ENCODE results near the gene NPHS2. TPM values are rescaled to one million over a fixed set of nuclear protein-coding genes. Genes with fewer than 3 reads are reported as not detected.

NPHS2 gene
- total RNA-seq, 3 donors from 2014 or later (not counting 1 experiment from before 2014, with no cell fraction given): not detected

GRCh38 chr1:179591253-179591591 lies 15.5 kb upstream of the NPHS2 start:
- 41% methylated on average over 7 of the region's 7 CpGs for WGBS (ENCODE audit: insufficient coverage)
- ATAC-seq (no peak), DNase-seq (no peak)
- Histone ChIP-seq H3K4me1 (ENCODE audit: control insufficient read depth, insufficient read depth, low read length) (no peaks in the 10 kb centered on the region), H3K4me3 (ENCODE audit: low read length) (no peak overlapping the region), H3K27ac (ENCODE audit: low read length) (no peak overlapping the region), H3K27me3 (ENCODE audit: control insufficient read depth, insufficient read depth, low read length) (peaks cover 2% of the 10 kb centered on the region), H3K9me3 (ENCODE audit: control insufficient read depth, insufficient read depth, low read length) (no peaks in the 10 kb centered on the region), H3K36me3 (ENCODE audit: control insufficient read depth, insufficient read depth, low read length) (no peaks in the 10 kb centered on the region)
- Mint-ChIP-seq H3K4me3 (no peak overlapping the region), H3K36me3 (no peaks in the 10 kb centered on the region), H3K4me1 (no peaks in the 10 kb centered on the region), H3K27ac (no peak overlapping the region), H3K9me3 (no peaks in the 10 kb centered on the region), H3K27me3 (ENCODE audit: low read depth in 2 of 2) (peaks cover 19 to 41% of the 10 kb centered on the region in 2 donors)
- no peak for TF ChIP-seq CTCF (IDR thresholded peaks at IDR 0.05)
- intact Hi-C loops (cut with micrococcal nuclease): no loop called here

- TF ChIP-seq CTCF (IDR thresholded peaks at IDR 0.05): no peak
- WGBS (ENCODE audit: insufficient coverage): 85% methylated on average over 9 of the region's 11 CpGs
- Mint-ChIP-seq H3K27ac (no peak overlapping the region), H3K27me3 (ENCODE audit: low read depth in 2 of 2) (peaks cover 22 to 42% of the 10 kb centered on the region in 2 donors), H3K4me1 (no peaks in the 10 kb centered on the region), H3K9me3 (no peaks in the 10 kb centered on the region), H3K36me3 (no peaks in the 10 kb centered on the region), H3K4me3 (no peak overlapping the region)
- ATAC-seq (no peak), DNase-seq (no peak)
- Histone ChIP-seq H3K36me3 (ENCODE audit: control insufficient read depth, insufficient read depth, low read length) (no peaks in the 10 kb centered on the region), H3K27ac (ENCODE audit: low read length) (no peak overlapping the region), H3K4me3 (ENCODE audit: low read length) (no peak overlapping the region), H3K4me1 (ENCODE audit: control insufficient read depth, insufficient read depth, low read length) (no peaks in the 10 kb centered on the region), H3K9me3 (ENCODE audit: control insufficient read depth, insufficient read depth, low read length) (no peaks in the 10 kb centered on the region), H3K27me3 (ENCODE audit: control insufficient read depth, insufficient read depth, low read length) (peaks cover 2% of the 10 kb centered on the region)
- intact Hi-C loops (cut with micrococcal nuclease): no loop called here
These were observed 14.9 kb upstream of the NPHS2 start for GRCh38 chr1:179590671-179591070.

GRCh38 chr1:179589509-179589908 lies 13.8 kb upstream of the NPHS2 start:
- H3K27ac Mint-ChIP-seq: no peak overlapping the region
- WGBS (ENCODE audit: insufficient coverage): 100% methylated on average over 1 of the region's 4 CpGs
- Histone ChIP-seq H3K9me3 (ENCODE audit: control insufficient read depth, insufficient read depth, low read length) (no peaks in the 10 kb centered on the region), H3K27me3 (ENCODE audit: control insufficient read depth, insufficient read depth, low read length) (no peaks in the 10 kb centered on the region), H3K4me3 (ENCODE audit: low read length) (no peak overlapping the region), H3K36me3 (ENCODE audit: control insufficient read depth, insufficient read depth, low read length) (no peaks in the 10 kb centered on the region), H3K27ac (ENCODE audit: low read length) (no peak overlapping the region), H3K4me1 (ENCODE audit: control insufficient read depth, insufficient read depth, low read length) (no peaks in the 10 kb centered on the region)
- DNase-seq (no peak), ATAC-seq (no peak)
- H3K27me3 Mint-ChIP-seq (ENCODE audit: low read depth in 2 of 2): peaks cover 25 to 53% of the 10 kb centered on the region in 2 donors
- no peak overlapping the region for H3K4me3 Mint-ChIP-seq
- no peaks in the 10 kb centered on the region for H3K4me1 Mint-ChIP-seq
- no peak for TF ChIP-seq CTCF (IDR thresholded peaks at IDR 0.05)
- no peaks in the 10 kb centered on the region for H3K36me3 Mint-ChIP-seq
- intact Hi-C loops (cut with micrococcal nuclease): no loop called here
- no peaks in the 10 kb centered on the region for H3K9me3 Mint-ChIP-seq

GRCh38 chr1:179588425-179589024 lies 12.8 kb upstream of the NPHS2 start:
- H3K27me3 ChIP-seq (ENCODE audit: control insufficient read depth, insufficient read depth, low read length): no peaks in the 10 kb centered on the region
- H3K4me1 Mint-ChIP-seq: no peaks in the 10 kb centered on the region
- H3K27ac Mint-ChIP-seq: no peak overlapping the region
- WGBS (ENCODE audit: insufficient coverage): 89% methylated on average over 18 of the region's 18 CpGs
- DNase-seq (no peak), ATAC-seq (no peak)
- H3K36me3 Mint-ChIP-seq: no peaks in the 10 kb centered on the region
- H3K9me3 ChIP-seq (ENCODE audit: control insufficient read depth, insufficient read depth, low read length): no peaks in the 10 kb centered on the region
- H3K4me1 ChIP-seq (ENCODE audit: control insufficient read depth, insufficient read depth, low read length): no peaks in the 10 kb centered on the region
- no peak overlapping the region for H3K4me3 ChIP-seq (ENCODE audit: low read length)
- no peak overlapping the region for H3K27ac ChIP-seq (ENCODE audit: low read length)
- no peaks in the 10 kb centered on the region for H3K36me3 ChIP-seq (ENCODE audit: control insufficient read depth, insufficient read depth, low read length)
- H3K9me3 Mint-ChIP-seq: no peaks in the 10 kb centered on the region
- peaks cover 29 to 52% of the 10 kb centered on the region in 2 donors for H3K27me3 Mint-ChIP-seq (ENCODE audit: low read depth in 2 of 2)
- no peak overlapping the region for H3K4me3 Mint-ChIP-seq
- TF ChIP-seq CTCF (IDR thresholded peaks at IDR 0.05): no peak
- intact Hi-C loops (cut with micrococcal nuclease): no loop called here

Data from natural killer cell (primary cell).